ENCODE data around the gene HOOK1.

The HOOK1 gene

GRCh38 chr1:59814901-59815825, at the start of gene HOOK1:
HOOK1 (plus strand) TSS chr1:59814949; CDS start chr1:59815118, 169 bp downstream.
- DNase-seq (ENCODE audit: low read depth in 3 of 3), result peak in 1 of 3 experiments; percentile 28

GRCh38 chr1:59765011-59765730, 49.6 kb upstream of the HOOK1 start:
- no peak for DNase-seq (ENCODE audit: low read depth in 3 of 3)

- DNase-seq (ENCODE audit: low read depth in 3 of 3), result no peak
Observed at GRCh38 chr1:59766227-59766855, 48.4 kb upstream of the HOOK1 start.

DNA sequence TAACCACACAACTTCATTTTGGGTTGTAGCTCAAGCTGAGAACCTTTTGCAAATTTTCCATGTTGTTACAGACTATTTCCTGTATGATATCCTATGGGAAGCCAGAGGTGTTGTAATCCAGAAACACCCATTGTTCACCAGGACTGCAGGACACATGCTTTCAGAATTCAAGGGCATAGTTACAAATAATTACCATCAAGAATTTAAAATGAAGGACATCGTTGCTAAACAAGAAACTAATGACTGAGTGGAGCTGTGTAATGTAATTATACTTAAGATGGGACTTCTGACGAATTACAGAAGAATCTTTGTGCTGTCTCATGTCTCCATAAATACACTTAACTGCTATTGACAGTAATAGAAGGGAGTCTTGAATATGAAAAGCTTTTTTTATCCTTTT, 47.6 kb upstream of the HOOK1 start:
- no peak for DNase-seq (ENCODE audit: low read depth in 3 of 3)

- no peak for DNase-seq (ENCODE audit: low read depth in 3 of 3)
Observed at GRCh38 chr1:59768792-59769735, 45.7 kb upstream of the HOOK1 start.

DNA sequence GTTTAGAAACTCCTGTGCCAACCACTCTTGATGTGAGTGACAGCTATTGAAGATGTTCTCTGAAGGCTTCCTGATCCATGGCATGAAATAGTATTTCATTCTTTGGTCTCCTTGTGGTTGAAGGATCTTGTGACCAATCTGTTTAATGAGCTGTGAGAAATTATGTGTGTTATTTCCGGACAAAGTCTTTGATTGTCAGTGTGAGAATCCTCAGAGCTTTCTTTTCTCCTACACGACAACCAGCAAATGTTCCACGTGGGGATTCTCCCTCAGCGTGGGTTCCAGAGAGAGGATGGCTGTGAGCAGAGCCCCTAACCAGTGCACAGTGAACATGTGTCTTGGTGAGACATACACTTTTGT, 45.0 kb upstream of the HOOK1 start:
- DNase-seq (ENCODE audit: low read depth in 3 of 3), result no peak

GRCh38 chr1:59771361-59771760, 43.4 kb upstream of the HOOK1 start:
- no peak for DNase-seq (ENCODE audit: low read depth in 3 of 3)

DNA sequence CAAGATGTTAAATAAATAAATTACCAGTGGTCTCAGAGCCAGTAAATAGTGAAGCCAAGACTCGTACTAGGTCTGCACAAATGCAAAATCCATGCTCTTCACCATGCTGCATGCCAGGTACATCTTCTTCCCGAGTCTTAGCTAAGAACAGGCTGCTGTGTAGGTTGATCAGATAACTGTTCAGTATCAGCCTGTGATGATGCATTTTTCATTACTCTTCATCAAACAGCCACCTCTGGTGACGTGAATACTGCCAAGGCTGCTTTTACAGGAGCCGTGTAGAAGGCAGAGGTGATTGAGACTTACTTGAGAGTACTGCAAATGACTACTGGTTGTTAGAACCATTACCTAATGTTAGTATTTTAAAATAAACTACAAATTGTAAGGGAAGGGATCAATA, 39.3 kb upstream of the HOOK1 start:
- DNase-seq (ENCODE audit: low read depth in 3 of 3), result no peak

- DNase-seq (ENCODE audit: low read depth in 3 of 3), result no peak
Observed at GRCh38 chr1:59776960-59777852, 37.5 kb upstream of the HOOK1 start.

DNA sequence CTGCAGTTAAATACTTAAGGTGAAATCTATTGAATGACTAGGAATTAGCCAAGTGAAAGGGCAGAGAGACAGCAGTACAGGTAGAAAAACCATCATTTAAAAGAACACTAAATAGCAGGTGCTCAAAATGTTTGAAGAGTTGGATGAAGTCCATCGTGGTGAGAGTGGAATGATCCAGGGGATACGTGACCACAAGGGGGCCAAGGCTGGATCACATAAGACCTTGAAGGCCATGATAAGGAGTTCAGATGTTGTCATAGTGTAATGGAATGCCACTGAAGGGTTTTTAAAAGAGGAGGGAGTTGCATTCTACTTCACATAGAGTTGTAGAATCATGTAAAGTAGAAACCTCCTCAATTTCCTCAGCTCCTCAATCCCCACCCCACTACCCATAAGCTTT, 34.8 kb upstream of the HOOK1 start:
- DNase-seq (ENCODE audit: low read depth in 3 of 3), result no peak

GRCh38 chr1:59788825-59789224, 25.9 kb upstream of the HOOK1 start:
- DNase-seq (ENCODE audit: low read depth in 3 of 3), result no peak

- no peak for DNase-seq (ENCODE audit: low read depth in 3 of 3)
Observed at GRCh38 chr1:59798600-59798999, 16.1 kb upstream of the HOOK1 start.

- no peak for DNase-seq (ENCODE audit: low read depth in 3 of 3)
Observed at GRCh38 chr1:59803458-59804038, 11.2 kb upstream of the HOOK1 start.

DNA sequence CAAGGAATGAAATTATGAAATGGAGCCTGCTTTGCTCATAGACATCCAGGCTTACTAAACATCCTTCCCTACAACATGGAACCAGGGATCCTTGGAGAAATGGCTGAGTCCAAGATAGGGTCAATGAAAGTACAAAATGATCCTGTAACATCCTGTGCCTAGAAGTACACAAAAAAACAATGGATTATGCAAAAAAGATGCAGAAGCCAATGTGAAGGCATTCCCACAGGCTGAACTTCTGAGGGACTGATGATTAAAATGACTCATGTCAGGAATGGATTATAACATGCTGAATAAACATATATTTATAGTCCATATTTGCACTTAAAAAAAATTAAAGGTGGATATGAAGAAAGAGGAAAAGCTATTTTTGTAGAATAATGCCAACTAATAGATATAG, 10.4 kb upstream of the HOOK1 start:
- no peak for DNase-seq (ENCODE audit: low read depth in 3 of 3)

DNA sequence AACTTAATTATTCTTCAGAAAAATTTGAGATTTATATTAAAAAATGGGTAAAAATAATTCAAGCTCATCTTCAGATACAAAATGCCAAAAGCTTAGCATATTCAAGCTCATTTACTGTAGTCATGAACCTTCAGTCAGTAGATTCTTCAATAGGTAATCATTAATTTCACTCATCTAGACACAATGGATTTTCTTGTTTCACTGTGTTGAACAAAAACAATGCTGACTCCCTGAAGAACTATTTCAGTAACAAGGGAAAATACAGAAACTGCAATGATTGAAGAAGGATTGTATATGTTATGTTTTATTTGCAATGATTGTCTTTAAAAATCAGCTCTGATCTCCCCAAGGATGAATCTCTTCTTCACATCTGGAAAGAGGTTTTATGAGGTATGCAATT, 9.2 kb upstream of the HOOK1 start:
- DNase-seq (ENCODE audit: low read depth in 3 of 3), result no peak

GRCh38 chr1:59814180-59814900, 409 bp upstream of the HOOK1 start:
- peak; percentile 62 to 87 (median 87) for DNase-seq (ENCODE audit: low read depth in 3 of 3)

GRCh38 chr1:59815892-59816291, 1.1 kb downstream of the HOOK1 start:
- no peak for DNase-seq (ENCODE audit: low read depth in 3 of 3)

DNA sequence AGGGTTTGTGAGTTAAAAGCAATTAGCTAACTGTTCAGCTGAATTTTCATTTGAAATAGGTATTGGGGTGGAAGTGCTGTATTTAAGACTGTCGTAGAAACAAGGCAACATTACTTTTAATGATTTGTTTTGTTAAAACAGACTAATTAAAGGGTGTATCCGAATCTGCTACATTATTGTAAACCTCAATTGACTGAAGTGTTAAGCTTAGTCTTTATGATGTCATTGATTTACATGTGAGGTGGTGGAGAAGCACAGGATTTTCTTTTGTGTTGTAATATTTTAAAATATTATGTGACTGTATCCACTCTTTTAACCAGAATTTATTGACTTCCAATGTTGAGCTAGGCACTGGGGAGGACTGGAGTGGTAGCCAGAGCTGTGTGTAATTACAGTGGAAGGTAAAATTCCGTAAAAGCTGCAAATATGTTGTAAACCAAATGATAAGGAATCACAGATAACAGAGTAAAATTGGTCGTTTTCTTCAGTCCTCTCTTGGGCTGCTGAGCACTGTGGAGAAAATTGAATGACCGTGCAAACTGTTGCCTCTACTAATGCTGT, 1.6 kb downstream of the HOOK1 start:
- no peak for DNase-seq (ENCODE audit: low read depth in 3 of 3)
